ENCODE measurements around the gene ACSS2. TPM values are rescaled to one million over a fixed set of nuclear protein-coding genes. Genes with fewer than 3 reads are reported as not detected.
A peak's percentile ranks its signal among the peaks of the same experiment; 100 is the strongest.
"Not testable (repeated sequence)": the region's sequence is repeated elsewhere in the genome, so short reads cannot be mapped to it uniquely, and the experiment has no call there.

ACSS2 gene
- total RNA-seq, 2 donors from 2014 or later = 31.7 to 42.0 TPM

DNA sequence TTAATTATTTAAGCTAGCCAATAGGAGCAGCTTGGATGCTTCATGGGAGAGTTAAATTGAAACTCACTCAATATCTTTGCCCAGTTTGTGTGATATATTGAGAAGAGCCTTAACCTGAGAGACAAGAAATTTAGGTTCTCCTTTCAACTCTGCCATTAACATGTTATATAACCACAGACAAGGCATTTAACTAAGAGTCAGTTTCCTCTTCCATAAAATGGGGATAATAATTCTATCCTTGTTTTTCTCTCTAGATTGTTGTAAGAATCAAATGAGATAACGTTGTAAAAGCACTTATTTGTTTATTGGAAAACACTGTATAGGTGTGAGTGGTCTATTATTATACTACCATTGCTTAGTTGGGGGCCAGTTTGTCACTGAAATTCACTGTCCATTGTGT is 7.8 kb downstream of the ACSS2 start:
- H3K27me3 Mint-ChIP-seq = no peaks in the 10 kb centered on the region
- H3K9me3 Mint-ChIP-seq = no peaks in the 10 kb centered on the region
- peaks cover 28% of the 10 kb centered on the region for H3K36me3 Mint-ChIP-seq (ENCODE audit: low read depth)
- peak overlapping the region; percentile 7 for H3K27ac Mint-ChIP-seq
- no peak overlapping the region for H3K4me3 Mint-ChIP-seq
- peaks cover 13% of the 10 kb centered on the region for H3K4me1 Mint-ChIP-seq
- ATAC-seq (replicated peaks) = no peak

DNA sequence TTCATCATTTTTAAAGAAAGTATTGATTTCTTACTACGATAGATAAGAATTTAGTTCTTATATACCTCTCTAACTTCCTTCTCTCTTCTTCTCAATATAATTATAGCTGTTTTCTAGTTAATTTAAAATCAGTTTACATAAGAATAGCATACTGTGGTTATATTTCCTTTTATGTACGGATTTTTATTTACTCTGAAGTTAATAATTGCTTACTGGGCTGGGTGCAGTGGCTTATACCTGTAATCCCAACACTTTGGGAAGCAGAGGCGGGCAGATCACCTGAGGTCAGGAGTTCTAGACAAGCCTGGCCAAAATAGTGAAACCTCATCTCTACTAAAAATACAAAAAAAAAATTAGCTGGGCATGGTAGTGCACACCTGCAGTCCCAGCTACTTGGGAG is 9.7 kb downstream of the ACSS2 start:
- ATAC-seq (replicated peaks) = no peak
- H3K4me3 Mint-ChIP-seq = no peak overlapping the region
- H3K36me3 Mint-ChIP-seq (ENCODE audit: low read depth) = peaks cover 28% of the 10 kb centered on the region
- H3K4me1 Mint-ChIP-seq = peaks cover 26% of the 10 kb centered on the region
- no peaks in the 10 kb centered on the region for H3K27me3 Mint-ChIP-seq
- no peaks in the 10 kb centered on the region for H3K9me3 Mint-ChIP-seq
- no peak overlapping the region for H3K27ac Mint-ChIP-seq

- Mint-ChIP-seq H3K27me3 (no peaks in the 10 kb centered on the region), H3K9me3 (no peaks in the 10 kb centered on the region), H3K27ac (no peak overlapping the region), H3K4me1 (peaks cover 33% of the 10 kb centered on the region), H3K4me3 (no peak overlapping the region), H3K36me3 (ENCODE audit: low read depth) (peaks cover 28% of the 10 kb centered on the region)
- ATAC-seq (replicated peaks) = no peak
These were observed 10.6 kb downstream of the ACSS2 start for GRCh38 chr20:34887023-34887422.

DNA sequence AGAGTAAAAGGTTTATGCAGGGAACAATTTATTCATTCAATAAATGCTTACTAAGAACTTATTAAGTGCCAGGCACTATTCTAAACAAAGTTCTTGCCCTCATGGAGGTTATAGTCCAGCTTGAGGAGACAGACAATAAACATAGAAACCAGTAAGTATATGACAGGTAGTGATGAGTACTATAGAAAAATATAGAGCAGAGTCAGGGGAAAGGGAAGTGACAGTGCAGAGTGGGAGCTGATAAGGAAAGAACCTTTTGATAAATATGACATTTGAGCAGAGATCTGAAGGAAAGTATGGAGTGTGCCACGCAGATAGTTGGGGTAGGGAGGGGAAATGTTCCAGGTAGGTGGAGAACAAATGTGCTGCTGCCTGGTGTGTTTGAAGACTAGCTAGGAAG is 12.1 kb downstream of the ACSS2 start:
- Mint-ChIP-seq H3K36me3 (ENCODE audit: low read depth) (peaks cover 14% of the 10 kb centered on the region), H3K4me1 (peaks cover 34% of the 10 kb centered on the region), H3K9me3 (no peaks in the 10 kb centered on the region), H3K4me3 (no peak overlapping the region), H3K27me3 (no peaks in the 10 kb centered on the region), H3K27ac (no peak overlapping the region)
- no peak for ATAC-seq (replicated peaks)

- no peaks in the 10 kb centered on the region for H3K27me3 Mint-ChIP-seq
- no peaks in the 10 kb centered on the region for H3K9me3 Mint-ChIP-seq
- peaks cover 34% of the 10 kb centered on the region for H3K4me1 Mint-ChIP-seq
- H3K27ac Mint-ChIP-seq = peak overlapping the region; percentile 81
- peak overlapping the region; percentile 43 for H3K4me3 Mint-ChIP-seq
- ATAC-seq (replicated peaks) = peak; percentile 96
- H3K36me3 Mint-ChIP-seq (ENCODE audit: low read depth) = no peaks in the 10 kb centered on the region
These were observed 15.0 kb downstream of the ACSS2 start for GRCh38 chr20:34891166-34892062.

GRCh38 chr20:34892671-34893070 is 16.3 kb downstream of the ACSS2 start:
- no peak for ATAC-seq (replicated peaks)

GRCh38 chr20:34894723-34895122 is 18.3 kb downstream of the ACSS2 start:
- Mint-ChIP-seq H3K9me3 (no peaks in the 10 kb centered on the region), H3K36me3 (ENCODE audit: low read depth) (no peaks in the 10 kb centered on the region), H3K27me3 (no peaks in the 10 kb centered on the region), H3K4me3 (no peak overlapping the region), H3K27ac (no peak overlapping the region), H3K4me1 (peaks cover 25% of the 10 kb centered on the region)
- no peak for ATAC-seq (replicated peaks)

More at GRCh38 chr20:34892671-34893070, 16.3 kb downstream of the ACSS2 start:
- Mint-ChIP-seq H3K9me3 (no peaks in the 10 kb centered on the region), H3K27ac (peak overlapping the region; percentile 81), H3K4me3 (peak overlapping the region; percentile 43), H3K36me3 (ENCODE audit: low read depth) (no peaks in the 10 kb centered on the region), H3K4me1 (peaks cover 34% of the 10 kb centered on the region), H3K27me3 (no peaks in the 10 kb centered on the region)

GRCh38 chr20:34895465-34895864 is 19.1 kb downstream of the ACSS2 start:
- H3K27ac Mint-ChIP-seq = no peak overlapping the region
- H3K9me3 Mint-ChIP-seq = no peaks in the 10 kb centered on the region
- no peaks in the 10 kb centered on the region for H3K27me3 Mint-ChIP-seq
- H3K36me3 Mint-ChIP-seq (ENCODE audit: low read depth) = no peaks in the 10 kb centered on the region
- H3K4me3 Mint-ChIP-seq = no peak overlapping the region
- H3K4me1 Mint-ChIP-seq = peaks cover 19% of the 10 kb centered on the region
- ATAC-seq (replicated peaks) = no peak

DNA sequence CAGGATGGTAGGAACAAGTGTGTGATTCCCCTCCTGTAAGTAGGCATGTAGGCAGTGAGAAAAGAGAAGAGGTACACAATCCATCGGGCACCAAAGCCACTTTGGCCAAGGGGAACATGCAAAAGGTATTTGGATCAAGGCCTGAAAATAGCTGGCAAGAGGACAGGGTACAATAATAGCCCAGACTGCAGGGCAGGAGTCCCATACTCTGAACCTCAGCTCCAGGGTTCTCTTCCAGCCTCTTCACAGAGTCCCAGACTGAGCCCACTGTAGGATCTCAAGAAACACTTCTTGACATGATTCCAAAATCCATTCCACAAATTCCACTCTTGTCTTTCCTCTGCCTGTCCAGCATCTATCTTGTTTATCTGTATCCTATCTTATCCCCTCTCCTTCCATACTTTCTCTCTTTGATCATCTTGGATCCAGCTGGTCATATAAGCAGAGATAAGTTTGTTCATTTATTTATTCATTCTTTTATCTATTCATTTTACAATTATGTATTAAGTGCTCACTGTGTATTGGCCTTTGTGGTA is 19.7 kb downstream of the ACSS2 start:
- H3K4me1 Mint-ChIP-seq = peaks cover 14% of the 10 kb centered on the region
- ATAC-seq (replicated peaks) = no peak
- H3K9me3 Mint-ChIP-seq = no peaks in the 10 kb centered on the region
- no peaks in the 10 kb centered on the region for H3K27me3 Mint-ChIP-seq
- no peak overlapping the region for H3K27ac Mint-ChIP-seq
- H3K4me3 Mint-ChIP-seq = no peak overlapping the region
- no peaks in the 10 kb centered on the region for H3K36me3 Mint-ChIP-seq (ENCODE audit: low read depth)

GRCh38 chr20:34898129-34898528 is 21.7 kb downstream of the ACSS2 start:
- H3K4me3 Mint-ChIP-seq; H3K27me3 Mint-ChIP-seq; H3K27ac Mint-ChIP-seq; H3K36me3 Mint-ChIP-seq (ENCODE audit: low read depth); H3K9me3 Mint-ChIP-seq; ATAC-seq (replicated peaks); H3K4me1 Mint-ChIP-seq: not testable (repeated sequence)

- not testable (repeated sequence) for H3K27ac Mint-ChIP-seq; ATAC-seq (replicated peaks); H3K27me3 Mint-ChIP-seq; H3K4me1 Mint-ChIP-seq; H3K9me3 Mint-ChIP-seq; H3K36me3 Mint-ChIP-seq (ENCODE audit: low read depth); H3K4me3 Mint-ChIP-seq
These were observed 22.3 kb downstream of the ACSS2 start for GRCh38 chr20:34898731-34899130.

DNA sequence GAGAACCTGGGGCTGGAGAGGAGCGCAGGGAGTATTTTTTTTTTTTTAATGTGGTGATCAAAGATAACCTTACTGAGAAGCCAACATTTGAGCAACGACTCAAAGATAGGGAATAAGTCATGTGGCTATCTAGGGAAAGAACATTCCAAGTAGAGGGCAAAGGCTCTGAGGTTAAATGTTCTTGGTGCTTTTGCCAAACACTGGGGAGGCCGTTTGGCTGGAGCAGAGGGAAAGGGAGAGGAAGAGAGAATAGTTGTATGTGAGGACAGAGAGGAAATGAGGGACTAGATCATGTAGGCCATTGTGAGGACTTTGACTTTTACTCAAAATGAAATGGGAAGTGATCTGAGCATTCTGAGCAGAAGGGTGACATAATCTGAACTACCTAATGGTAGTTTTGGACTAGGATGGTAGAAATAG is 27.8 kb downstream of the ACSS2 start:
- Mint-ChIP-seq H3K36me3 (ENCODE audit: low read depth) (no peaks in the 10 kb centered on the region), H3K27me3 (no peaks in the 10 kb centered on the region), H3K9me3 (no peaks in the 10 kb centered on the region), H3K4me1 (no peaks in the 10 kb centered on the region), H3K27ac (no peak overlapping the region), H3K4me3 (no peak overlapping the region)
- ATAC-seq (replicated peaks) = no peak

- Mint-ChIP-seq H3K27ac (no peak overlapping the region), H3K9me3 (no peaks in the 10 kb centered on the region), H3K4me1 (no peaks in the 10 kb centered on the region), H3K36me3 (ENCODE audit: low read depth) (no peaks in the 10 kb centered on the region), H3K4me3 (no peak overlapping the region), H3K27me3 (no peaks in the 10 kb centered on the region)
- ATAC-seq (replicated peaks) = no peak
These were observed 31.4 kb downstream of the ACSS2 start for GRCh38 chr20:34907616-34908469.

- H3K4me1 Mint-ChIP-seq = peaks cover 31% of the 10 kb centered on the region
- no peak overlapping the region for H3K4me3 Mint-ChIP-seq
- peak overlapping the region; percentile 75 for H3K27ac Mint-ChIP-seq
- H3K27me3 Mint-ChIP-seq = no peaks in the 10 kb centered on the region
- ATAC-seq (replicated peaks) = no peak
- peaks cover 3% of the 10 kb centered on the region for H3K36me3 Mint-ChIP-seq (ENCODE audit: low read depth)
- H3K9me3 Mint-ChIP-seq = no peaks in the 10 kb centered on the region
These were observed 38.7 kb downstream of the ACSS2 start for GRCh38 chr20:34915131-34915530.

All from activated T-helper 17 cell treated with anti-CD3 and anti-CD28 coated beads, Interleukin-2, amount 50 U/mL, for 72 hours (primary cell).